Urinary bladder (tissue), 4 donors: ENCODE measurements around the gene PRG3. TPM values are rescaled to one million over a fixed set of nuclear protein-coding genes. Genes with fewer than 3 reads are reported as not detected.

Experiments
- DNase-seq: peaks from one replicate; pipeline ENCODE4 v3.0.0-alpha.2; 2015; ENCODE audit errors: extremely low spot score
- H3K27ac ChIP-seq: one replicate; pipeline ENCODE4 v1.5.1; 2013; ENCODE audit warnings: low read depth, mild to moderate bottlenecking, moderate library complexity
- H3K36me3 ChIP-seq: one replicate; pipeline ENCODE4 v1.6.1; 2013; ENCODE audit warnings: mild to moderate bottlenecking, moderate library complexity; ENCODE audit not compliant: insufficient read depth
- H3K4me1 ChIP-seq: one replicate; pipeline ENCODE4 v1.6.1; 2013; ENCODE audit warnings: mild to moderate bottlenecking, moderate library complexity; ENCODE audit not compliant: insufficient read depth
- H3K4me3 ChIP-seq: one replicate; pipeline ENCODE4 v1.5.1; 2013; ENCODE audit warnings: low read depth, low read length
- WGBS: extraction: QIAGEN DNeasy Blood & Tissue Kit; methylation state at CpG from one replicate; pipeline ENCODE4 v1.1.7; 2013; 5-methylcytosine and 5-hydroxymethylcytosine counted together
- polyA plus RNA-seq: library from polyadenylated mRNA; stranded (reverse); fragments of 200-250 nt; gene quantifications from one replicate; pipeline ENCODE4 v1.2.3, GENCODE V29; 2013
- total RNA-seq: library from RNA; depleted of rRNA; stranded (reverse); fragments of >200 nt; gene quantifications from one replicate; pipeline ENCODE4 v1.2.3, GENCODE V29; 2014
- donor health status: healthy with polysubstance abuse.
- donor health status: healthy.

Gene PRG3
- total and polyA plus RNA-seq, 2 donors = not detected

DNA sequence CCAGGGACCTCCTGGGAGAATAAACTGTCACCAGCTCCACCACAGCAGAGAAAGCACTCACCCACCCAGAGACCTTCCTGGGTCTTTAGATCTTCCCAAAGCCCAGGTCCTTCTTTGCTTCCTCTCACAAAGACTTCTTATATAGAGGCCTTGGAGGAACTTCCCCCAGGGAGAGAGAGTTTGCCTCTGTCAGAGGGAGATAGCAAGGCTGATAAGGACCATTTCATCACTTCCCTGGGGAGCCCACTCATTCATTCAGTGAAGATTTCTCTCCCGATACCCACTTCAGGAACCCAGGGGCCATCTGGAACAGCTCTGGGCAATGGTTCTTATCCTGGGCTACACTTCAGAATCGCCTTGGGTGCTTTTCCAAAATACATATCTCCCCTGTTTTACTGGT, 9.6 kb upstream of the PRG3 start, which contains the start of gene PRG2:
TSS of gene PRG2 (minus strand) at position 116 of the 400 bp plus-strand sequence. CDS start 706 bp downstream, outside the sequence.
- H3K4me3 ChIP-seq = no peak within 1 kb of the TSS
- DNase-seq = no peak
- no peaks in the 10 kb centered on the region for H3K4me1 ChIP-seq
- H3K36me3 ChIP-seq = no peaks in the 10 kb centered on the region
- no peak within 1 kb of the TSS for H3K27ac ChIP-seq
- WGBS = 59% methylated on average over 2 of the region's 2 CpGs

DNA sequence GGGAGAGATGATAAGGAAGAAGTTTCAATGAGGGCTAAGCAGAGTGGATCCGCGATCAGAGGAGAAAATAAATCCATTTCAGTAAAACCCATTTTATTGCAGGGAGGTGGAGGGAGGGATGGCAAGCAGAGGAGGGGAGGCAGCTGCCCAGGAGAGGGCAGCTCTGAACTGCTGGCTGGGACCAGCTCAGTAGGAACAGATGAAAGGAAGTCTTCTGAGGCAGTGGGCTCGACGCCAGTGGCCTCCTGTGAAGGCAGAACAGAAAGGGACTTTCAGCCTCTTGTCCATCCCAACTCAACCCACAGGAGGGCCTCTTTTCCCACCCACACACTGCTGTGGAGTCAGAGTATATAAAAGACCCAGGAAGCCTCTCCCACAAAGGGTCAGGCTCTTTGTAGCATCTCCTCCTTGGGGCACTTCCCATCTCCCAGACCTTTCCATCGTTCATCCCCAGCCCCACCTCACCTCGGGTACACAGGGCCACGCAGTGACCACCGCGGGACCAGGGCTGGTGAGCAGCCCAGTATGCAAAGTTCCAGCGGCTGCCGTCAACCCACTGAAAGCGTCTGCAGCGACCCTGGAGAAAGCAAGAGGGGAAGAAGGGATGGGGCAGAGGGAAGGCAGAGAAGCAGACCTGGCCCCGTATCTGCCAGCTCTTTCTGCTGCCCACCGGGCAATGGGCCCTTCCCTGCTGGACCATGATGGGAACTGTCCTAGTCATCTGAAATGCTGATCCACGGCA, 6.5 kb upstream of the PRG3 start:
- WGBS = 72% methylated on average over 16 of the region's 16 CpGs
- no peak overlapping the region for H3K27ac ChIP-seq
- no peak for DNase-seq
- no peak overlapping the region for H3K4me3 ChIP-seq
- no peaks in the 10 kb centered on the region for H3K36me3 ChIP-seq
- no peaks in the 10 kb centered on the region for H3K4me1 ChIP-seq

DNA sequence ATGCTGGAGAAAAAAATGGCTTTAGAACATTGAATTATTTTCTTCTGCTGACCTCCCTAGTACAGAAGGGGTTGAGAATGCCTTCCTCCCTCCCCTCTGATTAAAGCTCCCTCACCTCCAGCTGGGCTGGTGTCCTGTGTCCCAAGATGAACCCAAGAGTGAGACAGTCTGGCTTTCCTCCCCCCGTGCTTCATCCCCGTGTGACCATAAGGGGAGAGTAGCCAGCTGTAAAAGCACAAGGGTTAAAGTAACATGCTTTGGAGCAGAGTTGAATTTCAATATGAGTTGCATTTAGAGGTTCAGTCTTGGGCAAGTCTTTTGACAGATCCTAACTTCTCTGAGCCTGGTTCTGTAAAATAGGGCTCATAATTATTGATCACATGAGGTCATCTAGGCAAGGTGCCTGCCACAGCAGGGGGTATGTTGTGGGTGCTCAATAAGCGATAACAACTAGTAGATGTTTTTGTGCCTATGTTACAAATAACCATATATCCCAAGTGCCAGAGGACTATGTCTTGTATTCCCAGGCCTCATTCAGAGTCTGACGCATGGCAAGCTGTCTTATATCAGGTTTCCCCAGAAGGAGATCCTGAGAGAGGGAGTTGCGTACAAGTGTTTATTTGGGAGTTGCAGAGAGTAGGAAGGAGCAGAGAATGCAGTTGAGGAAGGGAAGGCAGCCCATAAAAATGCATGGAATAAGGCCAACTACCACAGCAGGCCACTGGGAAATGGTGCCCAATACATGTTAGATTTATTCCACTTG, 5.4 kb upstream of the PRG3 start:
- no peaks in the 10 kb centered on the region for H3K36me3 ChIP-seq
- WGBS = 63% methylated on average over 5 of the region's 5 CpGs
- H3K4me3 ChIP-seq = no peak overlapping the region
- no peak for DNase-seq
- H3K4me1 ChIP-seq = no peaks in the 10 kb centered on the region
- H3K27ac ChIP-seq = no peak overlapping the region

DNA sequence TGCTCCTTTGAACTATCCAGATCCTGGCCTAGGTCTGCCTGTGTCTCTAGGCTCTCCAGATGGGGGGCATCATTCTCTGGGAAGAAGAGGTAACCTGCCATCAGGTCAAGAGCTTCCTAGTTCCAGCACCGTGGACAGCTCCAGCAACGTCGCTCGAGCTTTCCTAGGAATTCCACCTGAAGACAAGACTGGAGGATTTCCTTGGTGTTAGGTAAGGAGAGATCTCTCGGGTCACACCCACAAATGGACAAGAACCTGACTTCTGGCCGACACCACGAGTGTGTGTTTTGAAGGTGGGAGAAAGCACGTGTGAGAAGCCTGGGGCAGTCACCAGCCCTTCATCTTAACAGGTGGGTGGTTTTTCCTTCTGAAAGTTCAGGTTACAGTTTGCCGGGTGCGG, 1.2 kb downstream of the PRG3 start:
- Histone ChIP-seq H3K36me3 (no peaks in the 10 kb centered on the region), H3K4me1 (no peaks in the 10 kb centered on the region), H3K4me3 (no peak overlapping the region), H3K27ac (no peak overlapping the region)
- DNase-seq = no peak
- WGBS = 27% methylated on average over 10 of the region's 10 CpGs

DNA sequence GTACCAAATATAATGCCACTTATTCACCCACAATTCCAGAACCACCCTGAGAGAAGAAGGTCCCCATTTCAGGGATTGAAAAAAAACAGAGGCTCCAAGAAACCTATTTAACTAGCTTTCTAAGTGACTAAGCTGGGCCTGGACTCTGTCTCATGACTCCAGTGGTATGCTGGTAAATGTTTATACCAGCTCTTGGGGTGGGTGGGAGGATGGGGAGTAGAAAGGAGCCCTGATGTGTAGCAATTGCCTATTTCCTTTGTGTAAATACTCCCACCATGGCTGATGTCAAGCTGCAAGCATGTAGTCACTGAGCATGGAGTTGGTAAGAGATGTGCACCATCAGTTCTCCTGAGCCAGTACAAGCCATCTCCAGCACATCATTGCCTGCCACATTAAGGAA, 2.8 kb downstream of the PRG3 start:
- no peak for DNase-seq
- Histone ChIP-seq H3K36me3 (no peaks in the 10 kb centered on the region), H3K4me1 (no peaks in the 10 kb centered on the region), H3K27ac (no peak overlapping the region), H3K4me3 (no peak overlapping the region)

DNA sequence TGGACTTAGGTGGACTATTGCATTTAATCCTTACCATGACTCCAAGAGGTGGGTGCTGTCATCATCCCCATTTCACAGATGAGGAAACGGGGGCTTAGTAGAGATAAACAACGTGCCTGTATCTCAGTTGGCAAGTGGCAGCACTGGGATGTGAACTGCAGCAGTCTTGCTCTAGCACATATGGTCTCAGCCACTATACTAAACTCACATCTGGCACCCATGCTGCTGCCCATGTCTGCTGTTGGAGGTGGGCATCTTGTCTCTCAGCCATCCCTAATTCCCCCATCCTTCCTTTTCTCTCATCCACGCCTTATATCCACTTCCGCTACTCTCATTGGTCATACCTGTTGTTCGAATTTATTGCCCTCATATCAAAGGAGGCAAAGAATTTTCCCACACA, 3.8 kb downstream of the PRG3 start:
- Histone ChIP-seq H3K27ac (no peak overlapping the region), H3K4me1 (no peaks in the 10 kb centered on the region), H3K36me3 (no peaks in the 10 kb centered on the region), H3K4me3 (no peak overlapping the region)
- no peak for DNase-seq
- WGBS = 57% methylated on average over 5 of the region's 5 CpGs

DNA sequence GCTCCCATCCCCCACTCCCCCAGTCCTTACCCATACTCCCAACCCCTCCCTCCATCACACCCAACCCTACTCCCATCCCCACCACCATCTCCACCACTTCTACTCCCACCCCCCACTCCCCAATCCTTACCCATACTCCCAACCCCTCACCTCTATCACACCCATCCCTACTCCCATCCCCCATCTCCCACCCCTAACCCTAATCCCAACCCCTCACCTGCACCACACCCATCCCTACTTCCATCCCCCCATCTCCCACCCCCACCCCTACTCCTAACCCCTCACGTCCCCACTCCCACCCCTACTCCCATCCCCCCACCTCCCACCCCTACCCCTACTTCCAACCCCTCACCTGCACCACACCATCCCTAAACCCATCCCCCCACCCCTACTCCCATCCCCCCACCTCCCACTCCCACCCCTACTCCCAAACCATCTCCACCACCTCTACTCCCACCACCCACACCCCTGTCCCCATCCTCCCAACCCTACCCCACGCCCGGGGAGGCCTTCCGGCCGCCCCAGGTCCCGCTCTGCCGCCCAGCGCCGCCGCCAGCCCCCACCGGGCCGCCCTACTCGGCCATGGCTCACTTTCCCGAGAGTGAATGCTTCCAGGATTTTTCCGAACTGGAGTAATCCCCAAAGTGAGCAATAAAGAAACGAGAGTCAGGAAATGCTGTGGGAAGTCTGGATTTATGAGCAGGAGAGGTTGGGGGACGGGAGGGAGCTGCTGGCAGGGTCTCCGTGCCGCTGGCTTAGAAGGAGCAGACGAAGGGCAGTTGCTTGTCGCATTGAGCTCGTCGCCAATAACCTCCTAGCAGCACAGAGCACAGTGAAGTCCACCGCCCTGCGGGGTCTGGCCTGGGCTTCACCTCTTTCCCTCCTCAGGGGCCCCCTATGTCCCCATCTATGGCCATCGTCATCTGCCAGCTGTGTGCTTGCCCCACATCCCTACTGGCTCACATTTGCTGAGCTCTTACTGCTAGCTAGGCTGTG, 4.6 kb downstream of the PRG3 start:
- DNase-seq = no peak
- H3K4me1 ChIP-seq = no peaks in the 10 kb centered on the region
- no peaks in the 10 kb centered on the region for H3K36me3 ChIP-seq
- no peak overlapping the region for H3K27ac ChIP-seq
- H3K4me3 ChIP-seq = no peak overlapping the region
- 47% methylated on average over 26 of the region's 26 CpGs for WGBS

DNA sequence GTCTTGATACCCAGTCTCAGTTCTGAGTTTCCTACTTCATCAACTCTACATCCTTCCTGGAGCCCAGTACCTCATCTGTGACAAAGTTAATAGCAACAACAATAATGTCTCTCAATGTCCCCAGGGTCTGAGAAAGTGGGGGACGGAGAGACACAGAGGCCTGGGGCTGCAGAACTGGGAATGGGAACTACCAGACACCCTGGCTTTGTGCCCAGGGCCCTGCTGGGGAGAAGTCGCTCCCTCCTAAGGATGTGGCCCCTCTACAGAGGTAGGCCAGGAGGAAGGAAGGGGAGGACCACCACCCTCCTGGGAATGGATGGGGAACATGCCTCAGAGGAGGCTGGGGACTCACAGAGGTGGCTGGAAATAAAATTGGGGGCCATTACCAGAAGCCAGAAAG, 5.5 kb downstream of the PRG3 start:
- Histone ChIP-seq H3K4me3 (no peak overlapping the region), H3K36me3 (no peaks in the 10 kb centered on the region), H3K4me1 (no peaks in the 10 kb centered on the region), H3K27ac (no peak overlapping the region)
- 73% methylated on average over 2 of the region's 2 CpGs for WGBS
- DNase-seq = no peak

DNA sequence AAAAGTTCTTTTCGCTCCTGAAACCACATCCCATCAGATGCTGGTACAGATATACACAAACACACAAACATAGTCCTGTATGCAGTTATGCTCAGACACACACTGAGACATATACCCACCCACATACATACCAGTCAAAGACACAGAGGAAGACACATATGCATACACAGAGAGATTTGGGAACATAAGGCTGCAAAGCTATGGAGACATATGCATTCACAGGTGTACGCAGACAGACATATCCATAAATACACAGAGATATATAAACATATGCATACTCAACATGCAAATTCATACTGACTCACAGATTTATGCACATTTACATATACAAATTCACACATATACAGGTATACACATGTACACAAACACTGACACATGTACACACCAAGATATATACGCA, 6.0 kb downstream of the PRG3 start:
- no peak for DNase-seq
- no peaks in the 10 kb centered on the region for H3K4me1 ChIP-seq
- no peaks in the 10 kb centered on the region for H3K36me3 ChIP-seq
- no peak overlapping the region for H3K4me3 ChIP-seq
- 93% methylated on average over 3 of the region's 3 CpGs for WGBS
- H3K27ac ChIP-seq = no peak overlapping the region

DNA sequence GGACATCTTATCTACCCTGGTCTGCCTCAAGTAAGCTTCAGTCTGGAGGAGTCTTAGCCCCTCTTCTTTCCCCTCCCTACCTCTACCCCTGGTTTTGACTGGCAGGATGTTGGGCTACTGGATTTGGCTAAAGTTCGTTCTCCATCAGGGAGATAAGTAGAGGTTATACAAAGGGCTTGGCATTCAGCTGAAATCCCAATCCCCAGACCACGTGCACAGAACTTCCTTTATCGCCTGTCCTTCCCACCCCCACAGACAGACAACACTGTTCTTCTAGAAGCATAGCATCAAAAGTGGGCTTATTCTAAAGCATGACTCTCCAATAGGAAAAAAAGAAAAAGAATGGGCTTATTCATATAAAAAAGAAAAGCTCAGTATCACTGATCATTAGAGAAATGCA, 7.8 kb downstream of the PRG3 start:
- Histone ChIP-seq H3K4me1 (no peaks in the 10 kb centered on the region), H3K27ac (no peak overlapping the region), H3K4me3 (no peak overlapping the region), H3K36me3 (no peaks in the 10 kb centered on the region)
- DNase-seq = no peak
- 35% methylated on average over 3 of the region's 3 CpGs for WGBS

DNA sequence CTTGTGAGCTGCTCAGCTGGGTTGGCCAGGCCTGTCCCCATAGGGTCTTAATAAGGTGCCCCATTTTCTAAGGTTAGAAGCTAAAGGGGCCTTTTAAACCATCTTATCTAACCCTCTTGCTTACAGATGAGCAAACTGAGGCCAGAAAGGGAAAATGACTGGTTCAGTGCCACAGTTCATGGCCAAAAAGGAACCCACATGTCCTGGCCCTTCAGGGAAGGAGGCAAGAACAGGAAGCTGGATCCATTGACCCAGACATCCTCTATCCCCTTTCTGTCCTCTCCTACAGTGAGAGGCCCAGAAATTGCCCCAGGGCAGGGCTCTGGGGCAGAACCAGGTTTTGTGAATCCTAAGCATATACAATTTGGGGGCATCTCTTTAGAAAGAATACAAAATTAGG, 10.0 kb downstream of the PRG3 start:
- DNase-seq = no peak
- no peaks in the 10 kb centered on the region for H3K36me3 ChIP-seq
- no peak overlapping the region for H3K27ac ChIP-seq
- no peak overlapping the region for H3K4me3 ChIP-seq
- no peaks in the 10 kb centered on the region for H3K4me1 ChIP-seq

DNA sequence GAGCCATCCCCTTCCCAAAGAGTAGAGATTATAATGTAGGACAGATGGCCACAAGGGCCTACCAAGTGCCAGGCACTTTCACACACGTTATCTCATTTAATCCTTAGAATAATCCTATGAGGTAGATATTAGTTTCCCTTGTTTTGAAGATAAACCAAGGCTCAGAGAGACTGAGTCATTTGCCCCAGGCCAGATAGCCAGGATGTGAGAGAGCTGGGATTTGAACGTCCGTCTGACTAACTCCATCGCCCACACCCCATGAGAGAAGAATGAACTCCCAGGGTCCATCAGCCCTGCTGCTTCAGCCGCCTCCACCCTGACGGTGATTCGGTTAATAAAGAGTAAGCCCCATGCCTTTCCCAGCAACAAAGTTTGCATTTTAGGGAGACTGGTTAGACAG, 10.7 kb downstream of the PRG3 start:
- no peak overlapping the region for H3K4me3 ChIP-seq
- H3K36me3 ChIP-seq = no peaks in the 10 kb centered on the region
- no peaks in the 10 kb centered on the region for H3K4me1 ChIP-seq
- no peak overlapping the region for H3K27ac ChIP-seq
- WGBS = 81% methylated on average over 7 of the region's 7 CpGs
- no peak for DNase-seq

DNA sequence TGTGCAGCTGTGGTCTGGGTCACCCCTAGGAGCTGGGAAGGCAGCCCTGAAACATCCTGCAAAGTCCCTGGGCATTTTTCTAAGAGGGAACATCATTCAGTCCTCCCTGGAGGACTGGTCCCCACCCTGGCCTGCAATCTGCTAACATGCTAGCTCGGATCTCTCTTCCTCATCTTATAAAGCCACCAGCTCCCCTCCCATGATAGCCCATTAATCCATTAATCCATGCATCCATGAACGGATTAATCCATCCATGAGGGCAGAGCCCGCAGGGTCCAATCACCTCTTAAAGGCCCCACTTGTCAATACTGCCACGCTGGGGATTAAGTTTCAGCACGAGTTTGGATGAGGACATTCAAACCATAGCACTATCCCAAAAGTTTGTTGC, 12.1 kb downstream of the PRG3 start:
- Histone ChIP-seq H3K4me3 (no peak overlapping the region), H3K36me3 (no peaks in the 10 kb centered on the region), H3K27ac (no peak overlapping the region), H3K4me1 (no peaks in the 10 kb centered on the region)
- no peak for DNase-seq
- WGBS = 71% methylated on average over 5 of the region's 5 CpGs
